ENCODE data around the gene SAG.
A peak's percentile ranks its signal among the peaks of the same experiment; 100 is the strongest.

SAG gene

DNA sequence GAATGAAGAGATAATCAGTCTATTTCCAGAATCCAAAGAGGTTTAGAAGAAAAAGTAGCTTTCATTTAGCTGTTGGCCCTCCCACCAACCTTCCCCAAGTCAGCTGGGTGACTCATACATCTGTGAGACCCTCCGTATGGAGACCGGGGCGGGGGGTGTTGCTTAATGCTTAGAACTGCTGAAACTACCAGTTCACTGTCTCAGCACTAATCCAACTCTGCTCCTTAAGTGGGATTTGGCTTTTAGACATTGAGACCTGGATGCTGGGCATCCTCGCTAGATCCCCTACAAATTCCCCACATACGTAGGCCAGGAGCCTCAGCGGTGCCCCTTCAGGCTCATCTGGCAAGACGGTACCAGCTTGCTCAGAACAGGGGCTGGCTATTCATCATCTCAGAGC is at the start of gene SAG:
TSS of gene SAG (plus strand) at position 252 of the 400 bp plus-strand sequence. CDS start 1,374 bp downstream, outside the sequence.
- DNase-seq (ENCODE audit: low read depth in 1 of 2, low spot score in 1 of 2): no peak

DNA sequence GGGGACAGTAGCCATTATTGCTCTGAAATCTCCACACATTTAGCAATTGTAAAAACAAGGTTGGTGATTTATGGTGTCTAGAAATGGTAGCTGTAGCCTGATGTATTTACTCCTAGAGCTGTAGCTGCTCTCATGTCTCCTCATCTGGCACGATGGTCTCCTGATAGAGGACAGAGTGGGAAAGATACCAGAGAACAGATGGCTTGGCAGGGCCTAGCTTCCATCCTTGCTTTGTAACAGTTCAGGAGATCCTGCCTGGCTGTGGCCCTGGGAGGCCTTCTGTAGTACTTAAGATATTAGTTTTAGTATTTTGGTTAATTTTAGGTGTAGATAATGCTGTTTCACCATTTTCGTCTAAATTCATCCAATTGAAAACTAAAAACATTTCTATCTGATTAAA is 49.4 kb upstream of the SAG start:
- DNase-seq (ENCODE audit: low read depth in 1 of 2, low spot score in 1 of 2): no peak

DNA sequence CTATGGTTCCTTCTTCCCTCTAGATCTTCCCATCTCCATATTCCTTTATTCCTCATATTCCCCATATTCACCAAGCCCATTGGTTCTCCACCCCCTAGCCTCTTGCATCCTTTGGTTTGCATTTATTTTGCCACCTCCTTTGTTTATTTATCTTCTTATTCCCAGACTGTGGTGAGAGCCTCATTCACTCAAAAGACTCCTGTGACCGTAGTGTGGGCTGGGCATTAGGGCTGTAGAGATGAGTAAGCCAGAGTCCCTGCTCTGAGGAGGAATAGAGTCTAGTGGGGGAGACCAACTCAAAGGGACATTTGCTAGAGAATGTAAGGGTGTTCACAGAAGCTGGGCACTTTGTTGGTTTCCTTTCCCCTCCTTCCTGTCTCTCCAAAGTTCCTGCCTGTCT is 47.9 kb upstream of the SAG start:
- DNase-seq (ENCODE audit: low read depth in 1 of 2, low spot score in 1 of 2): no peak

DNA sequence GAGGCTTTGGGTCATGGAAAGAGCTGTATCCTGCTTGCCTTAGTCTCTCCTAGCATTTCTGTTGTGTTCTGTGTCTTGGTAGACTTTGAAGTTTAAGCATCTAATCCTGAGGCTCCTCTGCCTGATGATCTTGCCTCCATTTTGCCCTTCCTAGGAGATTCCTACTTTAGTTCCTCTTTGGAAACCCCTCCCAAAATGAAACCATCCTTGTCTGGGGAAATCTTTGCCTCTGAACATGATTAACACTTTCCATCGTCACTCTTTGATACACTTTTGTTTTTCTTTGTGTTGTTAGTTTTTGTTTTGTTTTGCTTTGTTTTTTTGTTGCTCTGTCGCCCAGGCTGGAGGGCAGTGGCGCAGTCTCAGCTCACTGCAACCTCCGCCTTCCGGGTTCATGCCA is 47.0 kb upstream of the SAG start:
- DNase-seq (ENCODE audit: low read depth in 1 of 2, low spot score in 1 of 2): no peak

DNA sequence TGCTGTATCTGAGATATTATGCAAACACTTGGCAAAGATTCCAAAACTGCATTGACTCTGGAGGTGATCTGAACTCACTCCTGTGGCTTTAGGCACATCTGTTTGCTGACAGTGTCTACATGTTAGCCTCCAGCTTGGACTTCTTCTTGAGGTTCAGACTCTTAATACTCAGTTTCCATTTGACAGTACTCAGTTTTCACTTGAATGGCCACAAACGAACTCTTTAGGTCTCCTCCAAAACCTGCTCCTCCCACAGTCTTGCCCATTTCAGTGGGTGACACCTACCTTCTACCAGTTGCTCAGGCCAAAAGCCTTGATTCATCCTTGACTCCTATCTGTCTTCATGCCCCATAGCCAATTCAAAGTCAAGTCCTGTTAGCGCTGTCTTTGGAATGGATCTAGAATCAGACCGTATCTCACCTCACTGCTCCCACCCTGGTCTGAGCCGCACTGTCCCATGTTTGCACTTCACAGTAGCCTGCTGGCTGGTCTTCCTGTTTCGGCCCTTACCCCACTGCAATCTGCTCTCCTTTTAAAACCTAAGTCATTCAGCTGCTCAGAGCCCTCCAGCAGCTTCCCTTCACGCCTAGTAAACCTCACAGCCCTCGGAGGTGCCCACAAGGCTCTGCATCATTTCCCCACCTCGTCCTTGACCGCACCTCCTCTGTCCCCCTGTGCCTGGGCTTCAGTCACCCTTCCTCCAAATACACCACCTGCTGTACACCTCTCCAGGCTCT is 45.6 kb upstream of the SAG start:
- no peak for DNase-seq (ENCODE audit: low read depth in 1 of 2, low spot score in 1 of 2)

DNA sequence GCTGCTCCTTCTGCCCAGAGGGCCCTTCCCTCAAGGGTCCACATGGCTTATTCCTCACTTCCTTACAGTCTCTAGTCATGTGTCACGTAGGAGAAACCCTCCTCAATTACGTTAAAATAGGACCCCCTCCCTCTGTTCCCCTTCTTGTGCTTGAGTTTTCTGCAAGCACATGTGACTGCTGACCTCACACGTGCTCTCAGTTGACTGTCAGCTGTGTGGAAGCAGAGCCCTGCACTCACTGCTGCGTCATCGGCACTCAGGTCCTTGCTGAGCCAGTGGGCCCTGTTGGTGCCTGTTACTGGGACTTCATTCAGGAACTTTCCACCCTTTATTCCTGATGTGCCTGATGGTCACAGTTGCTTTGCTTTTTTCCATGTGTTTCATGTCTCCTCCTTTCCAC is 45.1 kb upstream of the SAG start:
- DNase-seq (ENCODE audit: low read depth in 1 of 2, low spot score in 1 of 2): no peak

DNA sequence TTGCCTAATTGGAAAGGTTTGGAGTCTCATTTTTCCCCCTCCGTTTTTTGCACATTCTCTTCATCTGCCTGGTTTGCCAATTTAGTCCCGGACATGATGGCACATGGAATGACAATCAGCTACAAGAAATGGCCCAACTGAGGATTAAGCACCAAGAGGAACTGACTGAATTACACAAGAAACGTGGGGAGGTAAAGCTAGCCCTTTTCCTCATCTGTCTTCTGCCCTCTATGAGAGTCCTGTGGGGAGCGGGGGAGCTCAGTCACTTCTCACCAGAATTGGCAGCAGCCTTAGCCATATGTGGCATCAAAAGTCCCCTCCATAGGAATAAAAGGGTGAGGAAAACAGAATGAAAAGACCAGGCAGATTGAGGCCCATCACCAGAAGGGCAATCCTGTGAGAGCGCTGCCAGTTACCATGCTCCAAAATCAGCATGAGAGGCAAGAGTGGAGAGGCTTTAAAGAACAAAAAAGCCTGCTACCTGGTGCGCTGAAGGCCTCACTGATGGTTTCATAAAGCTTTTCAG is 44.5 kb upstream of the SAG start:
- DNase-seq (ENCODE audit: low read depth in 1 of 2, low spot score in 1 of 2): no peak

DNA sequence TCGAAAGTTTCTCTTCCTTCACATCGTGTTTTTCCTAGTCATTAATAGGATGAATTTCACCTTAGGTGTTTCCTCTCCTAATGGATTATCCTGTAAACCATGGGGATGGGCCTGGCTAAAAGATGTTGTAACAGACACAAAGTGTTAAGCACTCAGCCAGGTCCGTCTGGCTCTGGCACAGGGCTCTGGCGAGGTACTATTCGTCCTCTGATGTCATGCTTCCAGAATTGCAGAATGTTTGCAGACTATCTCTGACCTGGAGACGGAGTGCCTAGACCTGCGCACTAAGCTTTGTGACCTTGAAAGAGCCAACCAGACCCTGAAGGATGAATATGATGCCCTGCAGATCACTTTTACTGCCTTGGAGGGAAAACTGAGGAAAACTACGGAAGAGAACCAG is 42.9 kb upstream of the SAG start:
- no peak for DNase-seq (ENCODE audit: low read depth in 1 of 2, low spot score in 1 of 2)

DNA sequence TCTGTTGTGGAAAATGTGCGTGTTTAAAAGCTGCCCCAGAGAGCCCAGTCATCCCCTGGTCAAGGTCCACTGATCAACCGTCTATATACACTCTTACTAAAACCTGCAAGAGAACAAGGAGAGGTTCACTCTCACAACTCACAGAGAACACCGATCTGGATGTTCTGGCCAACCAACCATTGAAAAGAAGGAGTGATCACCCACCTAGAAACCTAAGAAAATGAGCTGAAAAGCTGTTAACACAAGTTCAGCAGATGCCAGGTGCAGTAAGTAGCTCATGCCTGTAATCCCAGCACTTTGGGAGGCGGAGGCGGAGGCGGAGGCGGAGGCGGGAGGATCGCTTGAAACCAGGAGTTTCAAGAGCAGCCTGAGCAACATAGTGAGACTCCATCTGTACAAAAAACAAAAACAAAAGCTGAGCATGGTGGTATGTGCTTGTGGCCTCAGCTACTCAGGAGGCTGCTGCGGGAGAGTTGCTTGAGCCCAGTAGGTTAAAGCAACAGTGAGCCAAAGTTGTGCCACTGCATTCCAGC is 41.7 kb upstream of the SAG start:
- DNase-seq (ENCODE audit: low read depth in 1 of 2, low spot score in 1 of 2): no peak

DNA sequence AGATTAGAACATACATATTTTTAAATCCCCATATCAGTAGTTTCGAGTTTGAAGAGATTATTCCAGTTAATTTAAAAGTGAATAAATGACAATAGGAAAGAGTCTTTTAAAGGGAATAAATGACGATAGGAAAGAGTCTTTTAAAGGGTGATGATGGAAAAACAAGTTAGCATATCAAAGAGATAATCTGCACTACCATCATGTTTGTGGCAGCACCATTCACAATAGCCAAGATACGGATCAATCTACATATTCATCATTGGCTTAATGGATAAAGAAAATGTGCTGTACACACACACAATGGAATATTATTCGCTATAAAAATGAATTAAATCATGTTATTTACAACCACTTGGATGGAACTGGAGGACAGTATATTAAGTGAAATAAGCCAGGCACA is 41.1 kb upstream of the SAG start:
- no peak for DNase-seq (ENCODE audit: low read depth in 1 of 2, low spot score in 1 of 2)

DNA sequence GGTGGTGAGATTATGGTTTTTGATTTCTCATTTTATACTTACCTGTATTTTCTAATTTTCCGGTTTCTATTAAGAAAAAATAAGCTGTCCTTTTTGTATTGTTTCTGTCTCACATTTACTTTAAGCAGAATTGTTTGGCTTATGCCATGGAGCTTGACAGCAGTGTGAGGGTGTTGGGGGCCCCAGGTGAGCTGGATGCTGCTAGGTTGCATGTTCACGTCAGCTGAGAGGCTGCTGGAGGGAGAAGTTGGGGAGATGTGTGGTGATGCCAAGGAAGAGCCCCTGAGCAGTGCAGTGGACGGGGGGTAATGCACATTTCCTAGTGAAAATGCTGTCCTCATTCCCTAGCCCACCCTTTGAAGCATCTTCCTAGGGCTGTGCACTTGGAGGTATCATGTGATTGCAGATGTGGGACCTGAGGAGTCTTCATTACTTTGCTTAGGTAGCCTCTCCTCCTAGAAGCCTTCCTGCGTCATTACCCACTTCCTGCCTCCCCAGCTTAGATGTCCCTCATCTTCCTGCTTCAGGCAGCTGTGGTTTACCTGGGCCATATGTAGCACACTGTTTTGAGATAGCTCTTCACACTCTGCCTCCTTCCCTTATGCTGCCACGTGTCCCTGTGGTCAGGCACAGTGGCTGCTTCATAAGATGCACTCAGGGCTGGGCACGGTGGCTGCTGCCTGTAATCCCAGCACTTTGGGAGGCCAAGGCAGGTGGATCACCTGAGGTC is 39.9 kb upstream of the SAG start:
- DNase-seq (ENCODE audit: low read depth in 1 of 2, low spot score in 1 of 2): peak; percentile 55 to 66

DNA sequence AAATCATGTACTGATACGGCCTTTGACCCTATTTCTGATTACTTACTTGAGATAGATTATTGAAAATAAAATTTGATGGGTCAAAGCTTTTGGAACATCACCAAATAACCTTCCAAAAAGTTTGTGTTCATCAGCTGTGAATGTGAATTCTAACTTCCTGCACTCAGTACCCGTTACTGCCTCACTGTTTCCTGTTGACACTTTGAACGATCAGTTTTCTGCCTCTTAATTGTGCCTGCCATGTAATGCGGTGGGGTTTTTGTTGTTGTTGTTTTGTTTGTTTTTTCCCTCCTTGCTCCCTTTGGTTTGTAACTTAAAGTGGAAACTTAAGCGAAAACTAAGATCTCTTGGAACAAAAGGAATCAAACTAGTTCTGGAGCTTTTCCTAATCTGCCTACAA is 37.2 kb upstream of the SAG start:
- no peak for DNase-seq (ENCODE audit: low read depth in 1 of 2, low spot score in 1 of 2)

DNA sequence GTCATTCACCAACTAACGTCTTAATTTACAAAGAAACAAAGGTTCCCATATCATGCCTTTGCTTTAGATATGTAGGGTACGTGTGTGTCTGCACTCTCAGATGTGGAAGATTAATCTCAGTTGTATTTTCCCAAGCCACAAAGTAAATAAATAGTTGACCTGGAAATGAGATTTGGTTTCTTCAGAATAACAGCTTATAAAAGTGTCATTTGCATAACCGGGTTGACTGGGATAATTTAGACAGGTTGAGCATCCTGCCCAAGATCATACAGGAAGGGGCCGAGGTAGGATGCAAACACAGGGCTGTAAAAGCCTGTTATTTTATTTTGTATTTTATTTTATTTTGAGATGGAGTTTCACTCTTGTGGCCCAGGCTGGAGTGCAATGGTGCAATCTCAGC is 36.7 kb upstream of the SAG start:
- DNase-seq (ENCODE audit: low read depth in 1 of 2, low spot score in 1 of 2): no peak

DNA sequence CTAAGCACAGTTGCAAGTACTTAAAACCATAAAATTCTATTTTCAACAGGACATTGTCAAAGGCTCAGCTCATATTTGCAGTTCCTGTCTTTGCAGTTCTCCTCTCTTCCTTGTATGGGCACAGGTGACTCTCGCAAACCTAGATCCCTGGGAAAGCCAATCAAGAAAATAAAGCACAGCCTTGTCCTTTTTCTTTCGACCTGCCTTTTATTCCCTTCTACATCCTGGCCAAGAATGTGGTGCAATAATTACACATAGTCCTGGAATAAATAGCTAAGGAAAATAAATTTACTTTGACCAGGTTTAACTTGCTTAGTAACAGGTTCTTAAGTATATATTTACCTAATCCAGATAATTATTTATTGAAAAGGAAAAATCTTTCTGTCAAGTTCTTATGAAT is 35.9 kb upstream of the SAG start:
- DNase-seq (ENCODE audit: low read depth in 1 of 2, low spot score in 1 of 2): no peak

DNA sequence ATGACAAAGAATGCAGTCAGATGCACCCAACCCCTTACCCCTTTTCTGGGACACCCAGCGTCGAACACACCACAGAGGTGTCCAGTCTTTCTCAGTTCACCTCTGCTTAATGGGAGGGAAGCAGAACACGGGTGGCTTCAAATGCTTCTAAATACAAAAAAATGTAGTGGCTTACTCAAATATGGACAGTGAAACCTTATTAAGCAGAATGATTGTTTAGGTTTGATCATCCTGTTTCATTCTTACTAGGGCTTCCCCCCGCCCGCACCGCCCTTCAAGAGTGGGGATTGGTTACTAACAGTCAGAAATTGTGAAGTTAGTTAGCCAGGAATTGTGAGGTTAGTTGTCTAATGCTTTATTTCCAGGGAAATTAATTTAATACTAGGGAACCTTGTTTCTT is 34.5 kb upstream of the SAG start:
- no peak for DNase-seq (ENCODE audit: low read depth in 1 of 2, low spot score in 1 of 2)

DNA sequence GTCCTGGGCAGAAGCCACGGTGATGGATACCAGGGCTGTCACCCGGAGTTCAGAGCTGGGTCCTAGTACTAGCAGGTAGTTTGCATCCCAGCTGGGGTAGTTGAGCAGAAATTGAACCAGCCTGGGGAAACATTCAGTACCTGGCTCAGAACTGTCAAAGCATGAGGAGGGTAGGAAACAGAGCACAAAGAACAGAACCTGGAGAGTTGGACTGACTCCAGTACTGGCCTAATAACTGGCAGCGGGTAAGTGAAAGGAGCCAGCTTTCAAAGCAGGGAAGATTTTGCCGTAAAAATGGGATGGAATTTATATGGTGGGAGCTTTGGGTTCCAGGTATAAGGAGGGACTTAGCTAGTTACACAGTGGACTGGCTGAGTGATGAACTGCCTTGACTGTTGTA is 32.4 kb upstream of the SAG start:
- DNase-seq (ENCODE audit: low read depth in 1 of 2, low spot score in 1 of 2): no peak

DNA sequence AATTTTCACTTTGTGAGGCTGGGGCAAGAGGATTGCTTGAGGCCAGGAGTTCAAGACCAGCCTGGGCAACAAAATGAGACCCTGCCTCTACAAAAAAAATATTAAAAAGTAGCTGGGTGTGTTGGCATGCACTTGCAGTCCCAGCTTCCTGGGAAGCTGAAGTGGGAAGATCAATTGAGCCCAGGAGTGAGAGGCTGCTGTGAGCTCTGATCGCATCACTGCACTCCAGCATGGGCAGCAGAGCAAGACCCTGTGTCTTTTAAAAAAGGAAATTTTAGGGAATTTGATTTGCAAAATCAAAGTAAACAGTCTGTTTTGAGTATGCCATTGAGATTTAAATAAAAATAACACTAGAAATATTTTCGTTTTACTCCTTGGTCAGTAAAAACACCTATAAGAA is 28.7 kb upstream of the SAG start:
- no peak for DNase-seq (ENCODE audit: low read depth in 1 of 2, low spot score in 1 of 2)

DNA sequence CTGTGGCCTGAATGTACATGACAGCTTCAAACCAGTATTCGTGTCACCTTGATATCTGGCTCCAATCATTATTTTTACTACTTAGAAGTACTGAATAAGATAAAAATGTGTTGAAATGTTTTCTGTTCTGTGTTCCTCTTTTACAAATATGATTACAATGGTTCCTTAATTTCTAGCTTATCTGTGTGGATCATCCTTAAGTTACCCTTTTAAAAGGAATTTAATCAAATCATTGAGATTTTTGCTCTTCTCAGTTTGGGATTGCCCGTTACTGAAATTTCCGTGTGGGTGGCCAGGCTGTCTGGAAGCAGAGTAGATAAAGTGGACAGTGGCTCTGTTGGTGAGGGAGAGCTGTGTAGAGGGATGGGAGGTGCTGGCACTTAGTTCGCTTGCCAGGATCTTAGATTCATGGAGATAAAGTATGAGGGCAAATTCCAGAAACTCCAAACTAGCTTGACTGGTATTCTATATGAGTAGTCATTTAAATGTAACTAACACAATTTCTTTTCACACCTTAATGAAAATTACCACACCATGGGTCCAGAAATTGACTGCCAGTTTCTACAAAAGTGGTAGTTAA is 27.4 kb upstream of the SAG start:
- no peak for DNase-seq (ENCODE audit: low read depth in 1 of 2, low spot score in 1 of 2)

DNA sequence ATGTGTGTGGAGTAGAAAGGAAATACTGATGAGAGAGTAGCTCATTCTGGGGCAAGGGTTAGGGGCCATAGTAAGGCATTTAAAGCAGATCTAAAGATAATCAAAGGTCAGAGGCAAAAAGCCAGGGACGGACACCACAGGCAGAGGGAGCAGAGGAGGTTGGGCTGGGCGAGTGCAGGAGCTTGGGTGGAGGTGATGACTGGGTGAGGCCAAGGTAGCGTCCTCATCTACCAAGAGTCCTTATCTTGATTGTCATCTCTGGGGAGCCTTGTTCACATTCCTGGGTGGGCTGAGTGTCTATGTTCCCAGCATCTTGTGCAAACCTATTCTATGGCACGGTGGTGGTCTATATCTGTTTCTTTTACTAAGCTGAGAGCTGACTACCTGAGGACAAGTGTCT is 26.1 kb upstream of the SAG start:
- no peak for DNase-seq (ENCODE audit: low read depth in 1 of 2, low spot score in 1 of 2)

DNA sequence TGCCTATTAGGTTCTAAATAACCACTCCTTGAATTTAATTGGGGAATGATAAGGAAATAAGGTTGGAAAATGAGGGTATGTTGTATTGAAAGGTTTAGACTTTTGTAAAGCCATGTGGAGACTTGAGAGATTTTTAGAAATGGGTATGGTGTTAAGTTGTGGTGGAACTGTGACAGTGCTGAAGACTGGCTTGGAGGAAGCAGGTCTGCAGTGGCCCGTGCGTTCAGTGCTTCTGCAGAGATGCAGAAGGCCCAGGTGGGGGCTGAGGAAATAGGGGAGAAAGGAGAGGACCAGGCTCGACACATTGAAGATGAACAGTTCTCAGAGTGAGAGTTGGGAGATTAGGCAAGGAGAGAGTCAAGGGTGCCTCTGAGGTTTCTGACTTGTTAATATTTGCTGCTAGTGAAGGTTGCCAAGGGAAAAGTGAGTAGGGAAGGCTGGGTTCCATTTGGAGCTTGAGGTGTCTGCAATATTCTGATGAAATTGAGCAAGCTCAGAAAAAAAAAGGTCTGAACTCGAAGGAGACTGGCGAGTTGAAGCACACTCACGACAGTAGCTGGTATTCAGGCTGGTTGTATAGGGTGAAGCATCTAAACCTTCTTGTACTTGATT is 25.5 kb upstream of the SAG start:
- no peak for DNase-seq (ENCODE audit: low read depth in 1 of 2, low spot score in 1 of 2)

DNA sequence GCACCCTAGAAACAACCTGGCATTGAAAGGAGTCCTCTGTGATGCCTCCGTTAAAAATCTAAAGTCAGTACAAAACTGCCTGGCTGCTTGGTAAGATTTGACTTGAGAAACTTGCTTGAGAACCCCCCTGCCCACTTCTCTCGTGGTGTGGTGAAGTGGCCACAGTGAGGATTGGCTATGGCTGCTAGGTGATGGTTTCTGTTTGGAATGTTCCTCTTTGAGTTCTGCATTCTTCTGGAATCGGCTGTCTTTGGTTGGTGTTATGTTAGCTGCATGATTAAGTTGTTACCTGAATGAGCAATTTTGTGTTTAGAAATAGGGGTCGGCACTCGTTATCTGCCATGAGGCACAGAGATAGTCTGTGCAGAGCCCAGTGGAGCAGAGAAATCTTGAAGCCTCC is 21.7 kb upstream of the SAG start:
- DNase-seq (ENCODE audit: low read depth in 1 of 2, low spot score in 1 of 2): no peak

DNA sequence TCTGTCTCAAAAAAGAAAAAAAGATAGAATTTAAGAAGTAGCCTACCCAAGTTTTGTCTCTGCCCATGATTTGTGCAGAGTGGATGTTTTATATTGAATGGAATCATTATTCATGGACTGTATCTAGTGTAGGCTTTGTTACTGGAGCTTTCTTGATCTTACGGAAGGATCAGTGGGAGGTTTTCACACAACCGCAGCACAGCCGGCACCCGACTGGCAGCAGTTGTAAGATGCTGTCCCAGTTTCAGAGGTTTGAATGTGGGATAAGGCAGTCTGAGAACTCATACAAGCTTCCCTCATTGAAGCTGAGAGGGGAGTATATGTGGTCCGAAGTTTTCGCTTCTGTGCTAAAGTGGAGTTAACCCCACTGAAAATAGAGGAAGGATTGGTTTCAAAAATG is 19.7 kb upstream of the SAG start:
- DNase-seq (ENCODE audit: low read depth in 1 of 2, low spot score in 1 of 2): no peak
